NAMALWA (cell line): ENCODE data around the gene PIK3R2.
"Not testable (repeated sequence)": the region's sequence is repeated elsewhere in the genome, so short reads cannot be mapped to it uniquely, and the experiment has no call there.

Source experiments
- DNase-seq: peaks from one replicate; pipeline ENCODE4 v3.0.0-alpha.2; 2015; ENCODE audit warnings: low spot score

Gene PIK3R2

DNA sequence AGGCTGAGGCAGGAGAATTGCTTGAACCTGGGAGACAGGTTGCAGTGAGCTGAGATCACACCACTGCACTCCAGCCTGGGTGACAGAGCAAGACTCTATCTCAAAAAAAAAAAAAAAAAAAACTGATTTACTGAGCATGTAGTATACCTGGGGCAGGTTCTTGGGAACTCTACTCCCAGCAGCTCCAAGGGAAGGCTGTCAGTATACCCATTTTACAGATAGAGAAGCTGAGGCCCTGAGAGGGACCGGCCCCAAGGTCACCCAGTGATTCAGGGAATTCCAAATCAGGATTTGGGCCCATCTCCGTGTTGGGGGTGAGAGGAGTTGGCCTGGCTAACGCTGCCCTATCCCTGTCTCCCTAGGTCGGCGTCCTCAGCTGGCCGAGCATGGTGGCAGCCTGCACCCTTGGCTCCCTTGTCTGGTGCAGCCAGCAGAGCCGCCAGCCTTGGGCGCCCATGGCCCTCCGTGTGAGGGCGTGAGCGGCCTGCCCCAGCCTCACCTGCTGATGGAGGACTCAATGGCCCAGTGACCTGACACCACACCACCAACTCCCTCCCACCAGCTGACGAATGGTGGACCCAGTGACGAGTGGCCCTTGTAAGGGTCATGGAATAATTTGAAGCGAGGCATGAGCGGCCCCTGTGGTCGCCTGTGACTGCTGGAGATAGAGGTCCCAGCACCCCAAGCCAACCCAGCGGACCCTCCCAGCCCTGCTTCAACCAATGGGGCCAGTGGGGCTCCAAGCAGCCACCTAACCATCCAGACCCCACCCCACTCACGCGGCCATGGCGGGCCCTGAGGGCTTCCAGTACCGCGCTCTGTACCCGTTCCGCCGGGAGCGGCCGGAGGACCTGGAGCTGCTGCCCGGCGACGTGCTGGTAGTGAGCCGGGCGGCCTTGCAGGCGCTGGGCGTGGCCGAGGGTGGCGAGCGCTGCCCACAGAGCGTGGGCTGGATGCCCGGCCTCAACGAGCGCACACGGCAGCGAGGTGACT, 2.4 kb downstream of the PIK3R2 start:
- no peak for DNase-seq

DNA sequence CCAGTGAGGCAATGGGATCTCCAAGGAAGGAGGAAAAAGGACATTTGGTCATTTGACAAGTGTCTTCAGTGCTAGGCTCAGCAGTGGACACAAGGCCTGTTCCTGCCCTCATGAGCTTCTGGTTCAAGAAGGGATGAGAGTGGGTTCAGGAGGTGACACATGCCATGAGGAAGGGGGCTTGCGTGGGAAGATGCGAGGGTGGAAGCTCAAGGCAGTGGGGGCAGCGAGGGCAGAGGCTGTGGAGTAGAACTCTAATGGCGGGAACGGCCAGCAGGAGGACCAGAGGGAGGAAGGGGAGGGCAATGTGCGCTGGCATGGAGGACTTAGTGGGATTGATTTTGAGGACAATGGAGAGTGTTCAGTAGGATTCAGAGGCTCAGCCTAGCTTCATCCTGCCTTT, 3.3 kb downstream of the PIK3R2 start:
- DNase-seq, result no peak

DNA sequence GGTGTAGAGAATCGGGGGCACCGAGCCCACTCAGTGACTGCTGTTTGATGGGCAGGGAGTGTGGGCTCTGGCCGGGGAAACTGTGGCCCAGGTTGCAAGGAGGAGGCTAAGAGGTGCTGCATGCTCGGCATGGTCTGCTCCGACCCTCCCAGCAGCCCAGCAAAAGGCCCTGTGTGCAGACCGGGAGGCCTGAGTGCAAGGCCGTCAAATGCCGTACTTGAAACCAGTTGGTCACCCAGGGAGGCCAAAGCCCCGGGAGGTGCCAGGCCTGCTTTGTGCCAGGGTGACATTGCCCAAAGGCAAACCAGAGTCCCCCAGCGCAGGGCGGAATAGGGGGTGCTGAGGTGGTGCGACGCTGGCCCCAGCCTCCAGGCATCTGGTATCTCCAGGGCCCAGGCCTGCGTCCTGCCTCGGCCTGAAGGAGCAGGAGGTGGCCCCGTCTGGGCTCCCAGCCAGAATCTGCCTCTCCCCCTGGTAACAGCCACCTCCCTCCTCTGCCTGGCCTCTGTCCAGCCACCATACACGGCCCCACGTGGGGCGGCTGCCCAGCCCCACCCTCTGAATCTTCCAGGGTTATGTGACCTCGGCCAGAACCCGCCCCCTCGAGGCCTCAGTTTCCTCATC, 4.0 kb downstream of the PIK3R2 start:
- no peak for DNase-seq

DNA sequence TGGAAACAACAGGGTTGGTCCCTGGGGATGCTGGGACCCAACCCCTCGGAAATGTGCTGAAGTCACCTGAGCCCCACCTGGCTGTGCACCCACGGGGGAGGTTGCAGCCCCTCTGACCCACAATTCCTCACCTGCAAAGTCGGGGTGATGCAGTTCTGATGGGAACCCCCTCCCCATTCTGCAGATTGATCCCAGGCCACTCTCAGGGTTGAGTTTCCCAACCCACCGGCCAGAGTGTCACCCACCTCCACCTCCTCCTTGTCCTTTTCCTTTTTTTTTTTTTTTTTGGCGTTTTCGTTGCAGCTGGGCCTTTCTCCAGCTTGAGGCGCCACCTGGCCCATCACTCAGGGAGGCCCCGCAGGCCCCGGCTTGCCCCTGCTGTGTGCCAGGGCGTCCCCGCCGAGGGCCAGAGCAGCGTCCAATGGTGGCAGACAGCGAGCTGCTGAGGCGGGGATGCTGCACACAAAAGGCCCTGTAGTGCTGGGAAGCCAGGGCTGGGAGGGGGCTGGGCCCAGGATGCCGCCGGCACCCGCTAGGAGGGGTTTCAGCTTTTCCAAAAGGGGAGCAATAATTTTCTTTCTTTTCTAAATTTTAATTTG, 4.6 kb downstream of the PIK3R2 start:
- DNase-seq, result no peak

DNA sequence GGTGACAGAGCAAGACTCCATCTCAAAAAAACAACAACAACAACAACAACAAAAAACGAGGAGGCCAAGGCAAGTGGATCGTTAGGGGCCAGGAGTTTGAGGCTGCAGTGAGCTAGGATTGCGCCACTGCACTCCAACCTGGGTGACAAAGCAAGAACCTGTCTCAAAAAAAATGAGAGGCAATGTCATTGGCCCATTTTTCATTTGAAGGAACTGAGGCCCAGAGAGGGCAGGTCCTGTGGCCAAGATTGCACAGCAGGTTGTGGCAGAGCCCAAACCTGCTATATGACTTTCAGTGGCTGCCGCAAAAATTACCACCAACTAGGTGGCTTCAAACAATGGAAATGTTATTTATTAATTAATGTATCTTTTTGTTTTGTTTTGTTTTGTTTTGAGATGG, 5.5 kb downstream of the PIK3R2 start:
- no peak for DNase-seq

DNA sequence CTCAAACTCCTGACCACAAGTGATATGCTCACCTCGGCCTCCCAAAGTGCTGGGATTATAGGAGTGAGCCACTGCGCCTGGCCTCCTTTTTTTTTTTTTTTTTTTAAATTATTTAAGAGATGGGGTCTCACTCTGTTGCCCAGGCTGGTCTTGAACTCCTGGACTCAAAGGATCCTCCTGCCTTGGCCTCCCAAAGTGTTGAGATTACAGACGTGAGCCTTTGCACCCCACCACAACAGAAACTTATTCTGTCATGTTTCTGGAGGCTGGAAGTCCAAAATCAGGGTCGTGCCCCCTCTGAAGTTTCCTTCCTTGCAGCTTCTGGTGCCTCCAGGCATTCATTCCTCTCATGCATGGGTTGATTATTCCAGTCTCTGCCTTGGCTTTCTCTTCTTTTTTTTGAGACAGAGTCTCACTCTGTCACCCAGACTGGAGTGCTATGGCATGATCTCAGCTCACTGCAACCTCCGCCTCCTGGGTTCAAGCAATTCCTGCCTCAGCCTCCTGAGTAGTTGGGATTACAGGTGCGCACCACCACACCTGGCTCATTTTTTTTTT, 6.2 kb downstream of the PIK3R2 start:
- DNase-seq, result not testable (repeated sequence)

DNA sequence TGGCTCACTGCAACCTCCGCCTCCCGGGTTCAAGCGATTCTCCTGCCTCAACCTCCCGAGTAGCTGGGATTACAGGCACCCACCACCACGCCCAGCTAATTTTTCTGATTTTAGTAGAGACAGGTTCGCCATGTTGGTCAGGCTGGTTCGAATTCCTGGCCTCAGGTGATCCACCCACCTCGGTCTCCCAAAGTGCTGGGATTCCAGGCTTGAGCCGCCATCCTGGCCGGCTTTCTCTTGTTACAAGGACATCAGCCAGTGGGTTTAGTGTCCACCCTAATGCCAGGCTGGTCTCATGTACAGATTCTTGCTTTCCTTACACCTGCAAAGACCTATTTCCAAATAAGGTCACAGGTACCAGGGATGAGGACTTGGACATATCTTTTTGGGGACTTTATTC, 6.8 kb downstream of the PIK3R2 start:
- DNase-seq, result no peak

DNA sequence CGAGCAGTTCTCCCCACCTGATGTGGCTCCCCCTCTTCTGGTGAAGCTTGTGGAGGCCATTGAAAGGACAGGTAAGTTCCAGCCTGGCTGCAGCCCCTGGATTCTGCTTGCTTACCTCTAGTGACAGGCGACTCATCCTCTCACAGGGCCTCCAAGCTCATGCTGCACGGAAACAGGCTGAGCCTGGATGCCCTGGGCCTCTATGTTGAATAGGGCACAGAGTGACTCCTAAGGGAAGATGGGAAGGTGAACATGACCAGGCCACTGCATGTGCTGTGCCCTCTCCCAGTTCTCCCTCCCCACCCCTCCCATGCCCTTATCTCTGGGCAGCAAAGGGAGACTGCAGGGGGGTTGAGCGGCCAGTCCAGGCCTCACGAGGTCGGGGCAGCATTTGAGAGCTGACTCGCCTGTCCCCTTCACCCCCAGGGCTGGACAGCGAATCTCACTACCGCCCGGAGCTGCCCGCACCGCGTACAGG, 7.6 kb downstream of the PIK3R2 start:
- no peak for DNase-seq

DNA sequence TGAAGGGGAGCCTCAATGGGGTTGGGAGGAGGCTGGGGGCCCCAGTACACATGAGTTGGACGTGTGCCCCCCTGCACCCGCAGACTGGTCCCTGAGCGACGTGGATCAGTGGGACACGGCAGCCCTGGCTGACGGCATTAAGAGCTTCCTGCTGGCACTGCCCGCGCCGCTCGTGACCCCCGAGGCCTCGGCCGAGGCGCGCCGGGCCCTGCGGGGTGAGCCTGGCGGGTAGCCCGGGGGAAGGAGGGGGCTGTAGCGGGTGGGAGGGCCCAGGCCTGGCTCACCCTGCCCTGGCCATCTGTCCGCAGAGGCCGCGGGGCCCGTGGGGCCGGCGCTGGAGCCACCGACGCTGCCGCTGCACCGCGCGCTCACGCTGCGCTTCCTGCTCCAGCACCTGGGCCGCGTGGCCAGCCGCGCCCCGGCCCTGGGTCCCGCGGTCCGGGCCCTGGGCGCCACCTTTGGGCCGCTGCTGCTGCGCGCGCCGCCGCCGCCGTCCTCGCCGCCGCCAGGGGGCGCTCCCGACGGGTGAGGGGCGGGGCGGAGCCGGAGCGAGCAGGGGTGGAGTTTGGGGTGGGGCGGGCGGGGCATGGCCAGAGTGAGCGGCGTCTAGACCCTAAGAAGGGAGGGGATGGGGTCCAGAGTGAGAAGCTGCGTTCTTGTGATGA, 8.1 kb downstream of the PIK3R2 start:
- peak; percentile 85 for DNase-seq

DNA sequence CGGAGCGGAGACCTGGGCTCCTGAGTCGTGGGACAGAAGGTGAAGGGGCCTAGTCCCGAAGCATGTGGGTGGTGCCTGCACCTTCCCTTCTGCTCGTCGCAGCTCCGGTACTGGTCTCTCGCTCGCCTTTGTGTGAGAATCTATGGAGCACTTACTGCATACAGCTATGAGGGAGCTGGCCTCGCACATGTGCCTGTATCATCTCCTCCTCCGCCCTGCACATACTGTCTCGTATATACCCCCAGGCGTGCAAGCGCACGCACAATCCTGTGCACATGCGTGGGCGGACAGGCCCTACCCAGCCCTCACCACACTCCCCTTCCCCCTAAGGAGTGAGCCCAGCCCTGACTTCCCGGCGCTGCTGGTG, 8.7 kb downstream of the PIK3R2 start:
- no peak for DNase-seq

DNA sequence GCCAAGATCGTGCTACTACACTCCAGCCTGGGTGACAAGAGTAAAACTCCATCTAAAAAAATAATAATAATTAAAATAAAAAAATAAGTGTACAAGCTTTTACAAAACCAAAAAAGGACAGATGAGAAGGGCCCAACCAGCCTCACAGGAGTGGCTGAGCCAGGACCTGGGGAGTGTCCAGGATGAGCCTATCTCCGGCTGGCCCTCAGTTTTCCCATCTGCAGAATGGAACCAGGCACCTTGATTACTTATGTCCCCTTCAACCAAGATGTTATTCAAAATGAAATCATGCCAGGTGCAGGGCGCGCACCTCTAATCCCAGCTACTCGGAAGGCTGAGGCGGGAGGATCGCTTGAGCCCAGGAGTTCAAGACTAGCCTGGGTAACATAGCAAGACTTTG, 11.1 kb downstream of the PIK3R2 start:
- DNase-seq, result no peak

DNA sequence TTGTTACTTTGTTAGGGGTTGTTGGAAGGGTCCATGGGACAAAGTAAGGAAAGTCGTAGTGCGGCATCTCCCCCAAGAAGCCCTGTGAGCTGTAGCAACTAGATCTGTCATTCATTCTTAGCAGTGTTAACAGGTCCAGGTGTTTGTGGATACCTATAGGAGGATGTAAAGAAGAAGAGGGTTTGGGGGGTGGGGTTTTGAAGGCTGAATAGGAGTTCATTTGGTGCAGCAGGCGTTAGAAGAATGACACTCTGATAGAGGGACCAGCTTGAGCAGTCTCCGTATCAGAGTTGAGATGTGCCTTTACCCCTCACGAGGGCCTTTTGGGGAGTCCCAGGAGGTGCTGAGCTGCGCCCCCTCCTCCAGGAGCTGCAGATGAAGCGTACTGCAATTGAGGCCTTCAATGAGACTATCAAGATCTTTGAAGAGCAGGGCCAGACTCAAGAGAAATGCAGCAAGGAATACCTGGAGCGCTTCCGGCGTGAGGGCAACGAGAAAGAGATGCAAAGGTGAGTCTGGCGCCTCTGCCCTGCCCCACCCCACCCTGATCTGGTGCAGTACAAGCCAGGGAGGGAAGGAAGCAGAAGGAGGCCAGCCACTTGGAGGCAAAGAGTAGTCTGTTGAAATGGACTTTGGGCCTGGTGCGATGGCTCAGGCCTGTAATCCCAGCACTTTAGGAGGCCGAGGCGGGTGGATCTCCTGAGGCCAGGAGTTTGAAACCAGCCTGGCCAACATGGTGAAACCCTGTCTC, 13.0 kb downstream of the PIK3R2 start:
- DNase-seq, result no peak

DNA sequence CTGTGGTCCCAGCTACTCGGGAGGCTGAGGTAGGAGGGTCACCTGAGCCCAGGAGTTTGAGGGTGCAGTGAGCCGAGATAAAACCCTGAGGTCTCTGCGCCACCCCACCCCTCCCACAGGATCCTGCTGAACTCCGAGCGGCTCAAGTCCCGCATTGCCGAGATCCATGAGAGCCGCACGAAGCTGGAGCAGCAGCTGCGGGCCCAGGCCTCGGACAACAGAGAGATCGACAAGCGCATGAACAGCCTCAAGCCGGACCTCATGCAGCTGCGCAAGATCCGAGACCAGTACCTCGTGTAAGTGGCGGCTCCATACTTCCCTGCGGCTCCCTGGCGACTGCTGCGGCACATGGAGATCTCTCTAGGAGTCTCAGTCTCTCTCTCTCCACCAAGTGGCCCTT, 14.0 kb downstream of the PIK3R2 start:
- DNase-seq, result no peak

DNA sequence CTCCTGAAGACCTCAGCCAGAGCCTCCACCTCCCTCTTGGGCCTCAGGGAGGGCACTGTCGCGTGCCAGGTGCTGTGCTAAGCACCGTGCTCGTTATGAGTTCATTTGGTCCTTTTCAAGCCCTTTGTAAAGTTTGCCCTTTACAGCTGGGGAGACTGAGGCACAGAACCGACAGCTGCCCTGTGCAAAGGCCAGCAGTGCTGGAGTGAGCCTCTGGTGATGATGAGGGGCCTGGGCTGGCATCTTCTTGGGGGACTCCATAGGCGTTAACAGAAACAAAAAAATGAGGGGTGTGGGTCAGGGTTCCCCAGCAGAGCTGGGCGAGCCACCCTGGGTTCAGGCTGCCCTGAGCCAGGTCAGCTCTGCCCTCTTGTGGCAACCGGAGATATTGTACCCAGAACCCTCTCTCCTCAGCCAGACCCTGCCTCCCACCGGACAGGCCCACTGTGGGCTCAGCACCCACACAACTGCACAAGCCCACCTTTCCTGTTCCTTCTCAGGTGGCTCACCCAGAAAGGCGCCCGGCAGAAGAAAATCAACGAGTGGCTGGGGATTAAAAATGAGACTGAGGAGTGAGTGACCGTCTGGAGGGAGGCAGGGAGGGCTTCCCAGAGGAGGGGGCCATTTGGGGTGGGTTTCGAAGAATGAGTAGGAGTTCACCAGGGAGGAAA, 15.1 kb downstream of the PIK3R2 start:
- DNase-seq, result peak; percentile 84

DNA sequence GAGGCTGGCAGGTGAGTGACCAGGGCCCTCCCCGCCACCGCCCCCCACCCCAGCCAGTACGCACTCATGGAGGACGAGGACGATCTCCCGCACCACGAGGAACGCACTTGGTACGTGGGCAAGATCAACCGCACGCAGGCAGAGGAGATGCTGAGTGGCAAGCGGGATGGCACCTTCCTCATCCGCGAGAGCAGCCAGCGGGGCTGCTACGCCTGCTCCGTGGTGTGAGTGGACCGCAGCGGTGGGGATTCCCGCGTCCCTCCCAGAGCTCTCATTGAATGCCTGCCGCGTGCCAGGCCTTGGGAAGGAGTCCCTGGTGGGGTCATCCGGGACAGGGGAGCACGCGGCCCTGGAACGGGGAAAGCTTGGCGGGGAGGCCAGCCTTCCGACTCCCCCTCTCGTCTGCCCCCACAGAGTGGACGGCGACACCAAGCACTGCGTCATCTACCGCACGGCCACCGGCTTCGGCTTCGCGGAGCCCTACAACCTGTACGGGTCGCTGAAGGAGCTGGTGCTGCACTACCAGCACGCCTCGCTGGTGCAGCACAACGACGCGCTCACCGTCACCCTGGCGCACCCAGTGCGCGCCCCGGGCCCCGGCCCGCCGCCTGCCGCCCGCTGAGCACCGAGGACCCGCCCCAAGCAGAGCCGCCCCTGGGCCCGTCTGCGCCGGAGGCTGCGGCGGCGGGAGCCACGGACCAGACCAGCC, 15.9 kb downstream of the PIK3R2 start:
- no peak for DNase-seq

DNA sequence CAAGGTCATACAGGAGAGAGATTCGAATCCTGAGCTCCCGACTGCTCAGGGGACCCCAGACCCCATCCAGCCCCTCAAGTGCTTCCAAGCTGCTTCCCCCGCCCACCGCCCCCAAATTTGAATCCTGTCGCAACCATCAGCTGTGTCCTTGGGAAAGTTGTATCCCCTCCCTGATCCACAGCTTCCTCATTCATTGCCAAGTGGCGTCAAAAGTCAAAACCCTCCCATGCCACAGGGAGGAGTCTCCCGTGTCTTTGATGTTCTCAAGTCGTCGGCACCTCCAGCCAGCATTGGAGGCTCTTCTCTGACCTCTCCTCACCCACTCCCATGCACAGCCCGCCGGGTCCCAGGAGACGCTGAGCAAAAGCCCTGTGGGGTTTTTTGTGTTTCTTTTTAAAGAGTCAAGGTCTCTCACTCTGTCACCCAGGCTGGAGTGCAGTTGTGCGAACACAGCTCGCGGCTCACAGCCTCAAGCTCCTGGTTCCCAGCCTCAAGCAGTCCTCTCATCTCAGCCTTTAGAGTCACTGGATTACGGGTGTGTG, 17.8 kb downstream of the PIK3R2 start:
- peak; percentile 87 for DNase-seq

DNA sequence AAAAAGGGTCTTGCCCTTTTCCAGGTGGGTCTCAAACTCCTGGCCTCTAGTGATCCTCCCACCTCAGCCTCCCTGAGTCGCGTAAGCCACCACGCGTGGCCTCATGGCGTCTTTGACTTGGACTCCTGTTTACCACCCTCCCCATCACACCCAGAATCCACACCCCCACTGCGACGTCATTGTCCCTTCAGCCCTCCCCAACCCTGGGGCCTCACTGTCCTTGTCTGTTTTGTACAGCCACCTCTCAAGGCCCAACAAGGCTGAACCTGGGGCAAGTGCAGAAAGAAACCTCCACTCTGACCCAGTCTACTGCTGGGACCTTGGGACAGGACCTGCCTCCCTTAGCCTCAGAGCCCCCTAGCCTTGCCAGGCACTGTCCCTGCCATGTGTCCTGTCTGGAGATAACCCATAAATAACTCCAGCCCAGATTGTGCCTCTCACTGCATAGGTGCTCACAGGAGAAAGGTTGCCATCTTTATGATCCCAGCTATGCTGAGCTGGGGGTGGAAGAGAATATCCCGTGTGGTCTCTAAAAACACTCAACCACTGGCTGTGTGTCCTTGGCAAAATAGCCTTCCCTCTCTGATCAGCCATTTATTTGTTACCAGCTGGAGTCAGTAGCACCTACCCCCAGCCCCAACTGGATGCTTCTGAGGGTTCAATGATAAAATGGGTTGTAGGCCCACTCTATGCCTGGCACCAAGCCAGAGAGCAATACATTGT, 18.8 kb downstream of the PIK3R2 start:
- DNase-seq, result peak; percentile 37

DNA sequence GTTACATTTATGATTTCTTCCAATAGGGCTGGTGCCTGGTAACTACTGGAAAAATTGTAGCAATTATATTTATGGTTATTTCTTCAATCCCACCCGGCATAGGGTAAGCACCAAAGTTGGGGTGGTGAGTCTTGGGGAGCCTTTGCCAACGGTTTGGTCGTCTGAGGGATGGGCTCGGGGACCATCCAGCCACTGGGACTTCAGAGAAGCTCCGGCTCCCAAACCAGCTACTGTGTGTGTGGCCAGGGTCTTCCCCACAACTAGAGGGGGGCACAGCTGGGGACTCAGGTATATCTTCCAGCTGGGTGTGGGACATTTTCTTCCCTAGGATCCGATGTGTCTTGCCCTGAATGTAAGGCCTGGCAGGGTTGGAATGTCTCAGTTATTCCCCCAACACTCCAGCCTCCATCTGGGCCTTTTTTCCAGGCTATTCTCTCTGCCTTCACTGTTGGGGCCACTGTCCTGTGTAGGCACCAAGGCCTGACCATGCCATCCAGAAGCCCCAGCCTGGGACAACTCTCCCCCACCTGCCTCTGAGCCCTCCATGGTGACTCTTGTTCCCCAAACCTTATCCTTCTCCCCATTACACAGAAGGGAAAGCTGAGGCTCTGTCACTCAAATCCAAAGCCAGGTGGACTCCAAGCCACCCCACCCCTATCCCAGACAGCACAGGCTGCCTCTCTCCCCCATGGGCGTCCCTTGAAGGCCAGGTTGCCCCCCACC, 19.5 kb downstream of the PIK3R2 start:
- no peak for DNase-seq
